Measurements from ENCODE around the gene NRSN1.

The NRSN1 gene

DNA sequence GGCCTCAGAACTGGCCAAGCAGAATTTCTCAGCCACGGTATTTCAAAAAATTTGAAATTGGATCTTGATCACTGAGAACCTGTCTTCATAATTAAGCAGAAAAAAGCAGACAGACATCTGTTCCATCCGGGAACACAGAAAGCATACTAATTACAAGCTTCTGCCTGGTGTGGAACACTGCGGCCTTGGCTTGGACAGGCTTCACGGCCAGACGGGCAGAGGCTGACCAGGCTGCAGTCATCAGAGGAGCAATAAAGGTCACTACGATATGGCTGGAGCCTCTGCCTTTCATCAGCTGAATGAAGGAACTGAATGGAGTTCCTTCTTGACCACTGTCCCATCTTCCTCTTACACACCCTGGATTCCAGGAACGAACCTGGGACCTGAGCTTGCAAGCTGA is 3.9 kb upstream of the NRSN1 start:
- Histone ChIP-seq H3K4me3 (ENCODE audit: low read depth, low read length) (no peak overlapping the region), H3K27ac (no peak overlapping the region), H3K27me3 (replicated peaks) (no peaks in the 10 kb centered on the region), H3K36me3 (replicated peaks) (no peaks in the 10 kb centered on the region)
- TF ChIP-seq, protein P1, sequence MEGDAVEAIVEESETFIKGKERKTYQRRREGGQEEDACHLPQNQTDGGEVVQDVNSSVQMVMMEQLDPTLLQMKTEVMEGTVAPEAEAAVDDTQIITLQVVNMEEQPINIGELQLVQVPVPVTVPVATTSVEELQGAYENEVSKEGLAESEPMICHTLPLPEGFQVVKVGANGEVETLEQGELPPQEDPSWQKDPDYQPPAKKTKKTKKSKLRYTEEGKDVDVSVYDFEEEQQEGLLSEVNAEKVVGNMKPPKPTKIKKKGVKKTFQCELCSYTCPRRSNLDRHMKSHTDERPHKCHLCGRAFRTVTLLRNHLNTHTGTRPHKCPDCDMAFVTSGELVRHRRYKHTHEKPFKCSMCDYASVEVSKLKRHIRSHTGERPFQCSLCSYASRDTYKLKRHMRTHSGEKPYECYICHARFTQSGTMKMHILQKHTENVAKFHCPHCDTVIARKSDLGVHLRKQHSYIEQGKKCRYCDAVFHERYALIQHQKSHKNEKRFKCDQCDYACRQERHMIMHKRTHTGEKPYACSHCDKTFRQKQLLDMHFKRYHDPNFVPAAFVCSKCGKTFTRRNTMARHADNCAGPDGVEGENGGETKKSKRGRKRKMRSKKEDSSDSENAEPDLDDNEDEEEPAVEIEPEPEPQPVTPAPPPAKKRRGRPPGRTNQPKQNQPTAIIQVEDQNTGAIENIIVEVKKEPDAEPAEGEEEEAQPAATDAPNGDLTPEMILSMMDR (IDR thresholded peaks at IDR 0.05; ENCODE audit: low read depth, low read length, missing control alignments) = no peak
- DNase-seq = no peak
- in situ Hi-C loops (cut with HindIII; ENCODE audit: low pct_ligation_motif_present, low sequenced_read_pairs) = no loop called here

DNA sequence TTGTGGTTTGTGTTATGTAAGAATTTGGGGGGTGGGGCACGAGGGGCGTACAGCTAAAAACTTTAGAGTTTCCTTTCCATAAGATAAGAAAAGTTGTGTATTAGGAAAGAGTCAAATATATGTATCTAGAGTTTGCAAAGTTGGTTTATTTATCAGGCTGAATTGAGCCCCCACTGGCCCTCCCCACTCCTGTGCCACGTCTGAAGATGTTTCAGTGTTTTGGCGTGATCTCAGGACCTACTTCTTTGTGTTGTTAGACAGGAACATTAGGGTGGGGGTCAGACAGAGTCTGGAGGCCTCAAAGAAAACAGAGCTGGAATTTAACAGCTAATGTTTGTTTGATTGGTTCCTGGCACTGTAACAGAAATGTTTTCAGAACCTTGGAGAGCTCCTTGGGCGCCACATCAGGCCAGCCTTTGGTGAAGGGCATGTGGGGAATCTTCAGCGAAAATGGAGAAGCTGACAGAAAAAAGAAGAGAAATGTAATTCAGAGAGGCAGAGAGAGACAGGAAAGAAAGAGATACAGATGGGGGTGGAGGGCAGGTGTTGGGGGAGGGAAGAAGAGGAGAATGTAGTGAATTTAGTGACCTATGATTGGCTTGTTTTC is 674 bp downstream of the NRSN1 start:
- Histone ChIP-seq H3K27me3 (replicated peaks) (no peaks in the 10 kb centered on the region), H3K36me3 (replicated peaks) (no peaks in the 10 kb centered on the region), H3K4me3 (ENCODE audit: low read depth, low read length) (no peak overlapping the region), H3K27ac (no peak overlapping the region)
- in situ Hi-C loops (cut with HindIII; ENCODE audit: low pct_ligation_motif_present, low sequenced_read_pairs) = no loop called here
- TF ChIP-seq, protein P1 (IDR thresholded peaks at IDR 0.05; ENCODE audit: low read depth, low read length, missing control alignments) = no peak
- peak; percentile 67 for DNase-seq

DNA sequence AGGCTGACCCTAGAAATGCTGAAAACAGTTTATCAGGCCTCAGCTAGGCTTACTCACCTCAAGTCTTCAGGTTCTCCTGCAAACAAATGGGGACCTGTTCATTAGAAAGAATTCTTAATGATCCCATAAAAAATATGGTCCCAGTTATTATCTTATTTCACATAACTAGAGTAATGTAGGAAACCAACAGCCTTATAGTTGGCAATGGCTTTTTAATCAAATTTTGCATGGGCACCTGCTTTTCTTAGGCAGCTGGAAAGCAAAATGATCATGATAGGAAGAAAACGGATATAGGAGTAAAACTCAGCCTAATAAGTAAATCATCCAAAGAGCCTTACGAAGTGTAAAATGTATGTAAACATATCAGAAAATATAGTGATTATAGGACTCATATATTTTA is 1.3 kb downstream of the NRSN1 start:
- Histone ChIP-seq H3K36me3 (replicated peaks) (no peaks in the 10 kb centered on the region), H3K27ac (no peak overlapping the region), H3K27me3 (replicated peaks) (no peaks in the 10 kb centered on the region), H3K4me3 (ENCODE audit: low read depth, low read length) (no peak overlapping the region)
- no peak for DNase-seq
- in situ Hi-C loops (cut with HindIII; ENCODE audit: low pct_ligation_motif_present, low sequenced_read_pairs) = no loop called here
- TF ChIP-seq, protein P1 (IDR thresholded peaks at IDR 0.05; ENCODE audit: low read depth, low read length, missing control alignments) = no peak

DNA sequence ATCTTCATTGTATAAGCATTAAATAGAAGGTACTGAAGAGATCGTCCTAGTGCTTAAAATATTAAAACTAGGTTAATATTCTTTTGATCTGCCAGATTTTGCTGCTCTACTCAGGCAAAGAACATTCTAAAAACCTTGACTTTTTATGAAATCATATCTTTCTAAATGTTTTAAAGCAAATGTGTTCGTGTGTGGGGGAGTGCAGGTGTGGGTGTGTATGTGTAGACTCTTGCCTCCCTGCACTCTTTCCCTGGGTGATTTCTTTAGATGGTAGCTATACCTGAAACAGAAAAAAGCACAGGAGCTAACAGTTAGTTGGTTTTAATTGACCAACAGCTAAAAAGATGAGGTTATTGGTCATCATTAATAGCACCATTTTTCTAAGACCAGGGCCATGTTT is 5.7 kb downstream of the NRSN1 start:
- Histone ChIP-seq H3K27me3 (replicated peaks) (no peaks in the 10 kb centered on the region), H3K36me3 (replicated peaks) (no peaks in the 10 kb centered on the region), H3K4me3 (ENCODE audit: low read depth, low read length) (no peak overlapping the region), H3K27ac (no peak overlapping the region)
- TF ChIP-seq, protein P1 (IDR thresholded peaks at IDR 0.05; ENCODE audit: low read depth, low read length, missing control alignments) = no peak
- in situ Hi-C loops (cut with HindIII; ENCODE audit: low pct_ligation_motif_present, low sequenced_read_pairs) = no loop called here
- DNase-seq = no peak

DNA sequence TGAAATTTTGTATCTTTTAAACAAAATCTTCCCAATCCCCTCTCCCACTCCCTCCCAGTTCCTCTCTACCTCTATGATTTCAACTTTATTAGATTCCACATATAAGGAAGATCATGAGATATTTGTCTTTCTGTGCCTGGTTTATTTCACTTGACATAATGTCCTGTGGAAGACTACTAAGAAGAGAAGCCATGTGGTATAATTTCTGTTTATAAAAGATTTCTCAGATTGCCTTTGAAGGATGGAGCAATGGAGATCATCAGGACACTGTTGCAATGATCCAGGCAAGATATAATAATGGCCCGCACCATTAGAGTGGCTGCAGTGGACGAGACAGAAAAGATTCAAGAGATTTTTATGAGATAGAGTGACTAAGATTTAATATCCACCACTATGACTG is 13.1 kb downstream of the NRSN1 start:
- no peak for DNase-seq
- in situ Hi-C loops (cut with HindIII; ENCODE audit: low pct_ligation_motif_present, low sequenced_read_pairs) = no loop called here
- Histone ChIP-seq H3K4me3 (ENCODE audit: low read depth, low read length) (no peak overlapping the region), H3K27me3 (replicated peaks) (no peaks in the 10 kb centered on the region), H3K36me3 (replicated peaks) (no peaks in the 10 kb centered on the region), H3K27ac (no peak overlapping the region)
- TF ChIP-seq, protein P1 (IDR thresholded peaks at IDR 0.05; ENCODE audit: low read depth, low read length, missing control alignments) = no peak

DNA sequence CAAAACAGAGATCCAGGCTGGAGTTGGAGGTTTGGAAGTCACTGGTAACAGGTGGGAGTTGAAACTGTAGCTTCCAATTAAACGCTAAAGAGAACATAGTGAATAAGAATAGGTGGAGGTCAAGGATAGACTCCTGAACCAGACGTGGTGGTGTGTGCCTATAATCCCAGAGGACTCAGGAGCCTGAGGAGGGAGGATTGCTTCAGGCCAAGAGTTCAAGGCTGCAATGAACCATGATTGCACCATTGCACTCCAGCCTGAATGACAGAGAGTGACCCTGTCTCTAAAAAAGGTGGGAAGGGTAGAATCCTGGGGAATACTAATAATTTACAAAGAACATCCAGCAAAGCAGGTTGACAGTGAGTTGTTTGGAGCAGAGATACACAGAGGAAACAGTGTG is 13.6 kb downstream of the NRSN1 start:
- Histone ChIP-seq H3K4me3 (ENCODE audit: low read depth, low read length) (no peak overlapping the region), H3K27ac (no peak overlapping the region), H3K36me3 (replicated peaks) (no peaks in the 10 kb centered on the region), H3K27me3 (replicated peaks) (no peaks in the 10 kb centered on the region)
- no peak for DNase-seq
- TF ChIP-seq, protein P1 (IDR thresholded peaks at IDR 0.05; ENCODE audit: low read depth, low read length, missing control alignments) = no peak
- in situ Hi-C loops (cut with HindIII; ENCODE audit: low pct_ligation_motif_present, low sequenced_read_pairs) = no loop called here

Data from brain microvascular endothelial cell (primary cell).